Neural cell (in vitro differentiated cells): Measurements from ENCODE around the gene DOCK9. TPM values are rescaled to one million over a fixed set of nuclear protein-coding genes. Genes with fewer than 3 reads are reported as not detected.
A peak's percentile ranks its signal among the peaks of the same experiment; 100 is the strongest.

Source experiments
- H2AFZ ChIP-seq: fragments of 200-600, 300-800 bp; sonication (generic), shearing (Covaris generic); 2 replicates; pipeline ENCODE4 v1.6.0; 2014; ENCODE audit warnings: low read depth, mild to moderate bottlenecking, antibody characterized with exemption, low read length, moderate library complexity
- H3F3A ChIP-seq: fragments of 200-600 bp; shearing (Covaris generic); 2 replicates; pipeline ENCODE4 v1.6.1; 2016; ENCODE audit warnings: mild to moderate bottlenecking, moderate library complexity, mixed read lengths, antibody characterized with exemption, low read length; ENCODE audit not compliant: insufficient read depth, poor library complexity, severe bottlenecking
- H3K27ac ChIP-seq: fragments of 200-600, 300-800 bp; sonication (generic), shearing (Covaris generic); 2 replicates; pipeline ENCODE4 v1.5.1; 2014; ENCODE audit warnings: mild to moderate bottlenecking, low read length, moderate library complexity
- H3K27me3 ChIP-seq: fragments of 300-800, 200-600 bp; sonication (generic), shearing (Covaris generic); 2 replicates; pipeline ENCODE4 v1.6.0; 2014; ENCODE audit warnings: mild to moderate bottlenecking, low read depth, low read length, moderate library complexity; ENCODE audit not compliant: insufficient read depth
- H3K36me3 ChIP-seq: fragments of 300-800, 200-600 bp; sonication (generic), shearing (Covaris generic); 2 replicates; pipeline ENCODE4 v1.5.1; 2014; ENCODE audit warnings: mild to moderate bottlenecking, antibody characterized with exemption, low read length, moderate library complexity; ENCODE audit not compliant: insufficient read depth
- H3K4me2 ChIP-seq: fragments of 300-800, 200-600 bp; sonication (generic), shearing (Covaris generic); 2 replicates; pipeline ENCODE4 v1.6.0; 2014; ENCODE audit warnings: mild to moderate bottlenecking, low read length
- H3K4me3 ChIP-seq: fragments of 300-800, 200-600 bp; sonication (generic), shearing (Covaris generic); 2 replicates; pipeline ENCODE4 v1.5.1; 2014; ENCODE audit warnings: mild to moderate bottlenecking, low read length, moderate library complexity
- H3K79me2 ChIP-seq: fragments of 200-600 bp; shearing (Covaris generic); replicated peaks from 2 replicates; pipeline ENCODE4 v1.6.0; 2014; ENCODE audit warnings: mild to moderate bottlenecking, low read length, moderate library complexity; ENCODE audit not compliant: insufficient read depth
- H3K9ac ChIP-seq: fragments of 300-800, 200-600 bp; sonication (generic), shearing (Covaris generic); 2 replicates; pipeline ENCODE4 v1.6.1; 2016; ENCODE audit warnings: mild to moderate bottlenecking, low read length, mixed read lengths
- H3K9me2 ChIP-seq: fragments of 200-600 bp; shearing (Covaris generic); 2 replicates; pipeline ENCODE4 v1.6.1; 2016; ENCODE audit warnings: mild to moderate bottlenecking, low read length, mixed read lengths; ENCODE audit not compliant: insufficient read depth
- H3K9me3 ChIP-seq: fragments of 200-600, 300-800 bp; sonication (generic), shearing (Covaris generic); 2 replicates; pipeline ENCODE4 v1.6.1; 2016; ENCODE audit warnings: mild to moderate bottlenecking, mixed run types, low read length, moderate library complexity, mixed read lengths
- H4K20me1 ChIP-seq: fragments of 200-600 bp; shearing (Covaris generic); 2 replicates; pipeline ENCODE4 v1.6.1; 2016; ENCODE audit warnings: mild to moderate bottlenecking, mixed run types; ENCODE audit not compliant: insufficient read depth
- CTCF ChIP-seq: fragments of 450-650 bp; IDR thresholded peaks from 2 replicates; pipeline ENCODE4 v1.5.1; 2014; ENCODE audit warnings: antibody characterized with exemption, mild to moderate bottlenecking, moderate library complexity; ENCODE audit not compliant: poor library complexity, severe bottlenecking
- EP300 ChIP-seq: fragments of 450-650 bp; conservative IDR thresholded peaks from 2 replicates; pipeline ENCODE4 v1.6.1; 2014; ENCODE audit warnings: antibody characterized with exemption, mild to moderate bottlenecking, moderate library complexity; ENCODE audit not compliant: poor library complexity, severe bottlenecking
- EZH2 ChIP-seq: fragments of 200-600, 300-800 bp; shearing (Covaris generic), sonication (generic); IDR thresholded peaks from 2 replicates; pipeline ENCODE4 v1.6.1; 2014; ENCODE audit warnings: antibody characterized with exemption, low read length, borderline replicate concordance, mild to moderate bottlenecking; ENCODE audit not compliant: insufficient read depth, poor library complexity, severe bottlenecking
- MXI1 ChIP-seq: fragments of 450-650 bp; conservative IDR thresholded peaks from 2 replicates; pipeline ENCODE4 v1.6.1; 2014; ENCODE audit warnings: antibody characterized with exemption, mild to moderate bottlenecking; ENCODE audit not compliant: poor library complexity, severe bottlenecking
- POLR2AphosphoS5 ChIP-seq: IDR thresholded peaks from 2 replicates; pipeline ENCODE4 v1.6.1; 2012
- RAD21 ChIP-seq: fragments of 450-650 bp; conservative IDR thresholded peaks from 2 replicates; pipeline ENCODE4 v1.6.1; 2014; ENCODE audit warnings: antibody characterized with exemption, mild to moderate bottlenecking, moderate library complexity
- SMC3 ChIP-seq: fragments of 450-650 bp; conservative IDR thresholded peaks from 2 replicates; pipeline ENCODE4 v1.6.1; 2014; ENCODE audit warnings: antibody characterized with exemption, mild to moderate bottlenecking, moderate library complexity; ENCODE audit not compliant: poor library complexity
- TAF1 ChIP-seq: IDR thresholded peaks from 2 replicates; pipeline ENCODE4 v1.6.1; 2012; ENCODE audit warnings: low read depth
- polyA plus RNA-seq: library from polyadenylated mRNA; depleted of rRNA; stranded (reverse); fragments of >200 nt; gene quantifications from 2 replicates; pipeline ENCODE4 v1.2.3, GENCODE V29; 2014
- TF ChIP-seq, protein P1 (sequence below): IDR thresholded peaks from 2 replicates; pipeline ENCODE4 v1.6.1; 2012; ENCODE audit warnings: borderline replicate concordance

Gene DOCK9
- polyA plus RNA-seq, 1 donor from 2014 or later, result 11.4 TPM

GRCh38 chr13:99013951-99014350, 36.1 kb upstream of the DOCK9 start:
- no peaks in the 10 kb centered on the region for H3K9me2 ChIP-seq
- no peak overlapping the region for H3K9ac ChIP-seq
- H3K79me2 ChIP-seq, result no peaks in the 10 kb centered on the region
- no peaks in the 10 kb centered on the region for H3K36me3 ChIP-seq
- no peak overlapping the region for H3K27ac ChIP-seq
- no peak for TF ChIP-seq TAF1
- TF ChIP-seq, protein P1, sequence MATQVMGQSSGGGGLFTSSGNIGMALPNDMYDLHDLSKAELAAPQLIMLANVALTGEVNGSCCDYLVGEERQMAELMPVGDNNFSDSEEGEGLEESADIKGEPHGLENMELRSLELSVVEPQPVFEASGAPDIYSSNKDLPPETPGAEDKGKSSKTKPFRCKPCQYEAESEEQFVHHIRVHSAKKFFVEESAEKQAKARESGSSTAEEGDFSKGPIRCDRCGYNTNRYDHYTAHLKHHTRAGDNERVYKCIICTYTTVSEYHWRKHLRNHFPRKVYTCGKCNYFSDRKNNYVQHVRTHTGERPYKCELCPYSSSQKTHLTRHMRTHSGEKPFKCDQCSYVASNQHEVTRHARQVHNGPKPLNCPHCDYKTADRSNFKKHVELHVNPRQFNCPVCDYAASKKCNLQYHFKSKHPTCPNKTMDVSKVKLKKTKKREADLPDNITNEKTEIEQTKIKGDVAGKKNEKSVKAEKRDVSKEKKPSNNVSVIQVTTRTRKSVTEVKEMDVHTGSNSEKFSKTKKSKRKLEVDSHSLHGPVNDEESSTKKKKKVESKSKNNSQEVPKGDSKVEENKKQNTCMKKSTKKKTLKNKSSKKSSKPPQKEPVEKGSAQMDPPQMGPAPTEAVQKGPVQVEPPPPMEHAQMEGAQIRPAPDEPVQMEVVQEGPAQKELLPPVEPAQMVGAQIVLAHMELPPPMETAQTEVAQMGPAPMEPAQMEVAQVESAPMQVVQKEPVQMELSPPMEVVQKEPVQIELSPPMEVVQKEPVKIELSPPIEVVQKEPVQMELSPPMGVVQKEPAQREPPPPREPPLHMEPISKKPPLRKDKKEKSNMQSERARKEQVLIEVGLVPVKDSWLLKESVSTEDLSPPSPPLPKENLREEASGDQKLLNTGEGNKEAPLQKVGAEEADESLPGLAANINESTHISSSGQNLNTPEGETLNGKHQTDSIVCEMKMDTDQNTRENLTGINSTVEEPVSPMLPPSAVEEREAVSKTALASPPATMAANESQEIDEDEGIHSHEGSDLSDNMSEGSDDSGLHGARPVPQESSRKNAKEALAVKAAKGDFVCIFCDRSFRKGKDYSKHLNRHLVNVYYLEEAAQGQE, result no peak
- no peak for TF ChIP-seq EZH2
- TF ChIP-seq RAD21, result no peak
- TF ChIP-seq EP300, result no peak
- TF ChIP-seq POLR2AphosphoS5, result no peak
- no peak for TF ChIP-seq MXI1
- no peak for TF ChIP-seq SMC3
- no peak for TF ChIP-seq CTCF
- no peaks in the 10 kb centered on the region for H4K20me1 ChIP-seq
- H3K4me3 ChIP-seq, result peak overlapping the region; percentile 48
- no peaks in the 10 kb centered on the region for H3F3A ChIP-seq
- H3K9me3 ChIP-seq, result no peaks in the 10 kb centered on the region
- H2AFZ ChIP-seq, result no peak overlapping the region
- no peak overlapping the region for H3K4me2 ChIP-seq
- H3K27me3 ChIP-seq, result no peaks in the 10 kb centered on the region

DNA sequence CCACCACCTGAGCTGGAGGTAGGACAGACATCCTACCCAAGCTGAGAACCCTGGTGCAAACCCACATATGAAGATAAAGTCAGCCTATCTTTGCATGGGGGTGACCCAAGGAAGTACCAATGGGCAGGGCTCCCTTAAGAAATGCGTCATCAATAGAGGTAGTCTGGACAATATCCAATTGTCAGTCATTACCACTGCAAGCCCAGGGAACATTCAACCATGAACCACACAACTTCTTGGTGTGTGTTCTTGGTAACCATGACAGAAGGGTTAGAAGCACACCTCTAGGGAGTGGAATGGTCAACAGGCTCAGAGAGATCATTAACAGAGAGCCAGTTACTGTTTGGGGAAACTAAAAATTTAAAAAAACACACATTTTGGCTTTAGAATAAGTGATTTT, 34.7 kb upstream of the DOCK9 start:
- Histone ChIP-seq H3K4me2 (no peak overlapping the region), H3K79me2 (no peaks in the 10 kb centered on the region), H2AFZ (no peak overlapping the region), H3K36me3 (no peaks in the 10 kb centered on the region), H3K4me3 (no peak overlapping the region), H3K9me3 (no peaks in the 10 kb centered on the region), H3K27ac (no peak overlapping the region), H3F3A (no peaks in the 10 kb centered on the region), H3K9ac (no peak overlapping the region), H3K27me3 (no peaks in the 10 kb centered on the region), H3K9me2 (no peaks in the 10 kb centered on the region), H4K20me1 (no peaks in the 10 kb centered on the region)
- TF ChIP-seq EZH2 (no peak), POLR2AphosphoS5 (no peak), CTCF (no peak), EP300 (no peak)
- TF ChIP-seq, protein P1, result no peak
